Calu3 (cell line): ENCODE results near the gene C12orf50. TPM values are rescaled to one million over a fixed set of nuclear protein-coding genes. Genes with fewer than 3 reads are reported as not detected.

Experiments
- BruUV-seq: library from RNA; stranded (reverse); fragments of 400-500 nt; replicated peaks from 2 replicates; lab custom pipeline; 2021; lab: Mats Ljungman, UMichigan
- CTCF ChIA-PET: fragments of 300-600 bp; sonication (Branson Sonifier 250); formaldehyde crosslinking; loops from one replicate; lab custom pipeline; 2022; ENCODE audit warnings: antibody characterized with exemption; lab: Charles Lee
- DNase-seq: peaks from one replicate; pipeline ENCODE4 v3.0.0; 2022
- H3K27ac Mint-ChIP-seq: one replicate; pipeline ENCODE4 v1.8.0; 2022; ENCODE audit warnings: mixed read lengths; ENCODE audit not compliant: unreplicated experiment
- H3K27me3 Mint-ChIP-seq: one replicate; pipeline ENCODE4 v1.8.0; 2022; ENCODE audit warnings: mixed read lengths; ENCODE audit not compliant: unreplicated experiment
- H3K36me3 Mint-ChIP-seq: one replicate; pipeline ENCODE4 v1.8.0; 2022; ENCODE audit warnings: mild to moderate bottlenecking, moderate library complexity, mixed read lengths; ENCODE audit not compliant: insufficient read depth, unreplicated experiment
- H3K4me1 Mint-ChIP-seq: one replicate; pipeline ENCODE4 v1.8.0; 2022; ENCODE audit warnings: mild to moderate bottlenecking, low read depth, mixed read lengths; ENCODE audit not compliant: unreplicated experiment
- H3K4me3 Mint-ChIP-seq: one replicate; pipeline ENCODE4 v1.8.0; 2022; ENCODE audit warnings: mild to moderate bottlenecking, low read depth, moderate library complexity, mixed read lengths; ENCODE audit not compliant: unreplicated experiment
- H3K9me3 Mint-ChIP-seq: one replicate; pipeline ENCODE4 v1.8.0; 2022; ENCODE audit warnings: low read depth, mixed read lengths; ENCODE audit not compliant: unreplicated experiment
- intact Hi-C: fragments of 100-400 bp; cut with micrococcal nuclease; formaldehyde crosslinking; loops from one replicate; pipeline ENCODE4 v1.10.0; 2022; ENCODE audit not compliant: unreplicated experiment
- total RNA-seq: library from RNA; stranded (reverse); gene quantifications from 2 replicates; pipeline ENCODE4 v1.2.3, GENCODE V29; 2022
- TF ChIP-seq, protein P1 (sequence below): fragments of 200-600 bp; IDR thresholded peaks from one replicate; pipeline ENCODE4 v1.8.0; 2022; ENCODE audit warnings: antibody characterized with exemption; ENCODE audit not compliant: unreplicated experiment

The C12orf50 gene
- total RNA-seq, 1 experiment from 2014 or later = 0.33 TPM

DNA sequence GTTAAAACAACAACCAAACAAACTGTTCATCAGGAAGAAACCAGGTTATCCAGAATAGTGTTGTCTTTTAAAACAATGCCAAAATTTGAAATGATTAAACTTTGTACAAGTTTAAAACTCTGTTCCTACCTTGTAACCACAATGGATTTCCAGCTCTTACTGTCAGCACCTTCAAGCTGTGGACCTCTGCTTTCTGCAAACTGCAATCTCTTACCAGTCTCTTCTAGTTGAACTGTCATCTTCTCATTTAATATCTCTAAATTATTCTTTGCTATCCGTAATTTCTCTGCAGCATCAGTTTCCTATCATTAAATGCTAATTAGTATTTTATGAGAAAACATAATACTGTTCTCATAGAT is 29.5 kb upstream of the C12orf50 start:
- no peaks in the 10 kb centered on the region for H3K36me3 Mint-ChIP-seq
- no peak for DNase-seq
- TF ChIP-seq, protein P1, sequence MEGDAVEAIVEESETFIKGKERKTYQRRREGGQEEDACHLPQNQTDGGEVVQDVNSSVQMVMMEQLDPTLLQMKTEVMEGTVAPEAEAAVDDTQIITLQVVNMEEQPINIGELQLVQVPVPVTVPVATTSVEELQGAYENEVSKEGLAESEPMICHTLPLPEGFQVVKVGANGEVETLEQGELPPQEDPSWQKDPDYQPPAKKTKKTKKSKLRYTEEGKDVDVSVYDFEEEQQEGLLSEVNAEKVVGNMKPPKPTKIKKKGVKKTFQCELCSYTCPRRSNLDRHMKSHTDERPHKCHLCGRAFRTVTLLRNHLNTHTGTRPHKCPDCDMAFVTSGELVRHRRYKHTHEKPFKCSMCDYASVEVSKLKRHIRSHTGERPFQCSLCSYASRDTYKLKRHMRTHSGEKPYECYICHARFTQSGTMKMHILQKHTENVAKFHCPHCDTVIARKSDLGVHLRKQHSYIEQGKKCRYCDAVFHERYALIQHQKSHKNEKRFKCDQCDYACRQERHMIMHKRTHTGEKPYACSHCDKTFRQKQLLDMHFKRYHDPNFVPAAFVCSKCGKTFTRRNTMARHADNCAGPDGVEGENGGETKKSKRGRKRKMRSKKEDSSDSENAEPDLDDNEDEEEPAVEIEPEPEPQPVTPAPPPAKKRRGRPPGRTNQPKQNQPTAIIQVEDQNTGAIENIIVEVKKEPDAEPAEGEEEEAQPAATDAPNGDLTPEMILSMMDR = no peak
- no peaks in the 10 kb centered on the region for H3K27me3 Mint-ChIP-seq
- no peak overlapping the region for H3K27ac Mint-ChIP-seq
- H3K9me3 Mint-ChIP-seq = no peaks in the 10 kb centered on the region
- BruUV-seq = no TSS peak
- H3K4me3 Mint-ChIP-seq = no peak overlapping the region
- CTCF ChIA-PET = no interaction called here
- peaks cover 9% of the 10 kb centered on the region for H3K4me1 Mint-ChIP-seq
- intact Hi-C loops = no loop called here

DNA sequence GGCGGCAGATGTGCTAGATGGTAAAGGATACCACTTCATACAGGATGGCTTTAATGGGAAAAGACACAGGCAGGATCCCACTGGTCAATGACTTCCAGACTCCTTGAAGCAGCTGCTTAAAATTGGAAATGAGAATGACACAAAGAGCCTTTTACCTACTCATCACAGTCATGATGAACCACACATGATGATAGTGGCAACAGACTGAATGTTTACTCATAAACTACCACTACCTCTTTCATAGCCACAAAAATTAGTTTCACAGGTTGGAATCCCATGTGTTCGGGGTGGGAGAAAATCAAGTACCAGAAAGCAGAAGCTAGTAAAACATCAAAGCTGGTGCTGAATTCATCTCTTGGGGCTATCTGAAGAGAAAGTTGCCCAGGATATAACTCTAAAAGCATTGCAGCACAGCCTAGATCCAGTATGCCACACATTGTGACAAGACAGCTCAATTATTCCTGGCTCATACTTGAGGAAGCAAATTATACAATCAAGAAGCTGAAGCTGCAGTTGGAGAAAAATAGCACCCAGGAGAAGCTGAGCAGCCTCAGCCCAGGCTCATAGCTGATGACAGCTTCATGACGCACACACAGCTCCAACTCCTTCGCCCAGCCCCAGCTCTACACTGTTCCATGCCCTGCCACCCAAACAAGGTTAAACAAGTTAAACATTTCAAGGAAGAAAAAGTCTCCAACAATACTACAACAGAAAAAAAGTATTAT is 29.0 kb upstream of the C12orf50 start:
- no peaks in the 10 kb centered on the region for H3K9me3 Mint-ChIP-seq
- no peak overlapping the region for H3K4me3 Mint-ChIP-seq
- H3K4me1 Mint-ChIP-seq = peaks cover 4% of the 10 kb centered on the region
- BruUV-seq = no TSS peak
- no peak for DNase-seq
- no peak overlapping the region for H3K27ac Mint-ChIP-seq
- CTCF ChIA-PET = interaction anchor here (0.7 kb wide), 1 partner anchor 840 kb away, joined by 3 read pairs; no protein-coding TSS in a partner anchor
- TF ChIP-seq, protein P1 = no peak
- H3K27me3 Mint-ChIP-seq = no peaks in the 10 kb centered on the region
- intact Hi-C loops = no loop called here
- H3K36me3 Mint-ChIP-seq = no peaks in the 10 kb centered on the region

DNA sequence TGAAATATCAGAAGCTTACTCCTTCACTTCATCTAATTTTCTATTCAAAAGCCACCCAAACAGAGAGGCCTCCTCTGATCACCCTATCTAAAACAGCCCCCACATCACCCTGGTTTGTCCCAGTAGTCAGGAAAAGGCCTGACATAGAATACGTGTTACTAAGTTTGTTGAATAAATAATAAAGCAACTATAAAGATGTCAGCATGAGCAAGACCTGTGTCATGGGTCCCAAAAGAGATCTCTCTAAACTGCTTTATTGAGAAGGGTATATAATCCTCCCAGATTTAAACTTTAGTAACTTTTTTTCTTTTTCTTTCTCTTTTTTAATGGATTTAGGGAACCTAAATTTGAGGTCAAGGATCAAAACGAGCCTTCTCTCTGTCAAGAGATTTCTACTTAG is 27.4 kb upstream of the C12orf50 start:
- Mint-ChIP-seq H3K4me1 (no peaks in the 10 kb centered on the region), H3K27me3 (no peaks in the 10 kb centered on the region), H3K36me3 (no peaks in the 10 kb centered on the region), H3K4me3 (no peak overlapping the region), H3K27ac (no peak overlapping the region), H3K9me3 (no peaks in the 10 kb centered on the region)
- TF ChIP-seq, protein P1 = no peak
- BruUV-seq = no TSS peak
- DNase-seq = no peak
- CTCF ChIA-PET = no interaction called here
- intact Hi-C loops = no loop called here

DNA sequence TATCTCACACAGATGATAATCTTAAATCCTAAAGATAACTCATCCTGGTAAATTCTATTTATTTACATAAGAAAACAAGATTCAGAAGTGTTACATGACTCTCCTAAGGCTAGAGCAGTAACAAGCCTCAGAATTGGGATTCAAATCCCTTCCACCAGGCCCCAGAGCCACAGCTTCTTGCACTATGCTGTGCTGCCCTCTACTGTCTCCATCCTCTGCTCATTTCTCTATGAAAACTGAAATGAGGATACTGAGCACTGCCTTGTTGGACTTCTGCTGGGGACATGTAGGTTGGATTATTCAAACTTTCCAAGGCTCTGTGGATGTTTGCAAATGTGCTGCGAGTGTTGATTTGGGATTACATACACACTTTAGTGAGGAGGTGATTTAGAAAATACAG is 23.5 kb upstream of the C12orf50 start:
- BruUV-seq = no TSS peak
- Mint-ChIP-seq H3K4me1 (no peaks in the 10 kb centered on the region), H3K27me3 (no peaks in the 10 kb centered on the region), H3K9me3 (no peaks in the 10 kb centered on the region), H3K36me3 (no peaks in the 10 kb centered on the region), H3K4me3 (no peak overlapping the region), H3K27ac (no peak overlapping the region)
- TF ChIP-seq, protein P1 = peak; percentile 44
- intact Hi-C loops = no loop called here
- CTCF ChIA-PET = interaction anchor here (0.7 kb wide), 1 partner anchor 24 kb away, joined by 3 read pairs; no protein-coding TSS in a partner anchor
- DNase-seq = peak; percentile 49
